HFFc6 (cell line): Measurements from ENCODE around the gene RABGAP1L. TPM values are rescaled to one million over a fixed set of nuclear protein-coding genes. Genes with fewer than 3 reads are reported as not detected.

ENCODE experiments used
- DNase-seq: peaks from one replicate; pipeline ENCODE4 v3.0.0-alpha.2; 2018
- H3K27ac Mint-ChIP-seq: 2 replicates; pipeline ENCODE4 v1.8.0; 2020; ENCODE audit warnings: mild to moderate bottlenecking, mixed read lengths
- H3K27me3 Mint-ChIP-seq: 2 replicates; pipeline ENCODE4 v1.8.0; 2021; ENCODE audit warnings: mild to moderate bottlenecking, moderate library complexity, mixed read lengths; ENCODE audit not compliant: insufficient read depth
- H3K36me3 Mint-ChIP-seq: 2 replicates; pipeline ENCODE4 v1.8.0; 2021; ENCODE audit warnings: low read depth, mixed read lengths
- H3K4me1 Mint-ChIP-seq: 2 replicates; pipeline ENCODE4 v1.8.0; 2020; ENCODE audit warnings: low read depth, mixed read lengths
- H3K4me3 Mint-ChIP-seq: 2 replicates; pipeline ENCODE4 v1.8.0; 2020; ENCODE audit warnings: mild to moderate bottlenecking, moderate library complexity, mixed read lengths
- H3K9me3 Mint-ChIP-seq: 2 replicates; pipeline ENCODE4 v1.8.0; 2020; ENCODE audit warnings: mild to moderate bottlenecking, mixed read lengths
- total RNA-seq, 6 experiments: library from RNA; stranded (reverse); fragmentation: NEBNext Ultra II Directional; extraction: Animal tissue kit (Norgen Biotek cat#: 25700); gene quantifications; 2 replicates in 1 of 6; 3 replicates in 5 of 6; pipeline ENCODE4 v1.2.3, GENCODE V29; 2021
- TF ChIP-seq, protein P1 (sequence below): fragments of 200-600 bp; sonication (generic); IDR thresholded peaks from 2 replicates; pipeline ENCODE4 v1.5.0; 2021; ENCODE audit warnings: antibody characterized with exemption, mild to moderate bottlenecking

Gene RABGAP1L
- total RNA-seq, 6 experiments from 2014 or later = 14.5 to 16.9 (median 16.0) TPM

GRCh38 chr1:174800216-174800851, 641.0 kb downstream of the RABGAP1L start:
- TF ChIP-seq, protein P1, sequence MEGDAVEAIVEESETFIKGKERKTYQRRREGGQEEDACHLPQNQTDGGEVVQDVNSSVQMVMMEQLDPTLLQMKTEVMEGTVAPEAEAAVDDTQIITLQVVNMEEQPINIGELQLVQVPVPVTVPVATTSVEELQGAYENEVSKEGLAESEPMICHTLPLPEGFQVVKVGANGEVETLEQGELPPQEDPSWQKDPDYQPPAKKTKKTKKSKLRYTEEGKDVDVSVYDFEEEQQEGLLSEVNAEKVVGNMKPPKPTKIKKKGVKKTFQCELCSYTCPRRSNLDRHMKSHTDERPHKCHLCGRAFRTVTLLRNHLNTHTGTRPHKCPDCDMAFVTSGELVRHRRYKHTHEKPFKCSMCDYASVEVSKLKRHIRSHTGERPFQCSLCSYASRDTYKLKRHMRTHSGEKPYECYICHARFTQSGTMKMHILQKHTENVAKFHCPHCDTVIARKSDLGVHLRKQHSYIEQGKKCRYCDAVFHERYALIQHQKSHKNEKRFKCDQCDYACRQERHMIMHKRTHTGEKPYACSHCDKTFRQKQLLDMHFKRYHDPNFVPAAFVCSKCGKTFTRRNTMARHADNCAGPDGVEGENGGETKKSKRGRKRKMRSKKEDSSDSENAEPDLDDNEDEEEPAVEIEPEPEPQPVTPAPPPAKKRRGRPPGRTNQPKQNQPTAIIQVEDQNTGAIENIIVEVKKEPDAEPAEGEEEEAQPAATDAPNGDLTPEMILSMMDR = no peak
- DNase-seq = no peak
- Mint-ChIP-seq H3K27ac (no peak overlapping the region), H3K27me3 (no peaks in the 10 kb centered on the region; the same call in 1 of the 2 replicates), H3K4me3 (no peak overlapping the region), H3K9me3 (no peaks in the 10 kb centered on the region), H3K4me1 (peaks cover 12% of the 10 kb centered on the region), H3K36me3 (no peaks in the 10 kb centered on the region)

- Mint-ChIP-seq H3K9me3 (no peaks in the 10 kb centered on the region), H3K4me3 (no peak overlapping the region), H3K27me3 (no peaks in the 10 kb centered on the region; the same call in 1 of the 2 replicates), H3K27ac (no peak overlapping the region), H3K36me3 (no peaks in the 10 kb centered on the region), H3K4me1 (peaks cover 6% of the 10 kb centered on the region)
- TF ChIP-seq, protein P1 = no peak
- no peak for DNase-seq
These were observed 641.6 kb downstream of the RABGAP1L start for GRCh38 chr1:174800876-174801275.

DNA sequence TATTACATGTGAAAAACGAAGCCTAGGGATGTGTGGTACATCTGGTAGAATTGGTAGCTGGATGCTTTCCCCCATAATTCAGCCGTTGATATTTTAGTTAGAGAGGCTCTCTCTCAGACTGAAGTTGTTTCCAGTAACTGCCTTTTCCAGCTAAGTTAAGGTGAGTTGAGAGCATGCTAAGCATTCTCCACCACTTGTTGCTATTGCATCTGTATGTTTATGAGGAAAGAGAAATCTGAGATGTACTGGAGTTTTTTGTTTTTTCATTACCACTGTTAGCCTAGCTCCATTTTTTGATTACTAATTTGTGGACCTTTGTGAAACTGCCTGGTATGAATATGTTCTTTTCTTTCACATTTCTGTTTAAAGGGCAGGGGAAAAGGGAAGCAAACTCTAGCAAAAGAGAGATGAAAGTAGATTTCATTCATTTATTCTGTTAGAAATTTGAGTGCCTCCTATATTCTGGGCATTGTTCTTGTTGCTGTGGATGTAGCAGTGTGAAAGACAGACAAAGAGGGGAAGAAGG, 650.5 kb downstream of the RABGAP1L start:
- no peak for DNase-seq
- Mint-ChIP-seq H3K9me3 (no peaks in the 10 kb centered on the region), H3K4me3 (no peak overlapping the region), H3K4me1 (peaks cover 14% of the 10 kb centered on the region), H3K27ac (no peak overlapping the region), H3K27me3 (no peaks in the 10 kb centered on the region; the same call in 1 of the 2 replicates), H3K36me3 (no peaks in the 10 kb centered on the region)
- TF ChIP-seq, protein P1 = no peak

GRCh38 chr1:174812016-174812415, 652.7 kb downstream of the RABGAP1L start:
- no peaks in the 10 kb centered on the region; the same call in 1 of the 2 replicates for H3K27me3 Mint-ChIP-seq
- TF ChIP-seq, protein P1 = no peak
- peaks cover 25% of the 10 kb centered on the region for H3K4me1 Mint-ChIP-seq
- DNase-seq = no peak
- H3K9me3 Mint-ChIP-seq = no peaks in the 10 kb centered on the region
- no peak overlapping the region for H3K4me3 Mint-ChIP-seq
- H3K27ac Mint-ChIP-seq = no peak overlapping the region
- no peaks in the 10 kb centered on the region for H3K36me3 Mint-ChIP-seq

GRCh38 chr1:174812656-174813055, 653.3 kb downstream of the RABGAP1L start:
- TF ChIP-seq, protein P1 = no peak

More at GRCh38 chr1:174812656-174813055, 653.3 kb downstream of the RABGAP1L start:
- DNase-seq = no peak
- H3K4me1 Mint-ChIP-seq = peaks cover 32% of the 10 kb centered on the region
- no peaks in the 10 kb centered on the region for H3K36me3 Mint-ChIP-seq
- no peaks in the 10 kb centered on the region; the same call in 1 of the 2 replicates for H3K27me3 Mint-ChIP-seq
- no peak overlapping the region for H3K4me3 Mint-ChIP-seq
- H3K27ac Mint-ChIP-seq = no peak overlapping the region
- no peaks in the 10 kb centered on the region for H3K9me3 Mint-ChIP-seq
